ENCODE data around the gene KCND3. TPM values are rescaled to one million over a fixed set of nuclear protein-coding genes. Genes with fewer than 3 reads are reported as not detected.

The KCND3 gene
- total RNA-seq, 4 donors from 2014 or later, result 4.8 to 11.1 (median 5.7) TPM

- TF ChIP-seq CTCF (IDR thresholded peaks at IDR 0.05; ENCODE audit: low read depth), result no peak
Measured at GRCh38 chr1:111861523-111861922, 127.9 kb downstream of the KCND3 start.

- no peak for TF ChIP-seq CTCF (IDR thresholded peaks at IDR 0.05; ENCODE audit: low read depth)
Measured at GRCh38 chr1:111857194-111857651, 132.2 kb downstream of the KCND3 start.

GRCh38 chr1:111856411-111857185 is 132.9 kb downstream of the KCND3 start:
- TF ChIP-seq CTCF (IDR thresholded peaks at IDR 0.05; ENCODE audit: low read depth), result no peak

GRCh38 chr1:111855260-111855659 is 134.2 kb downstream of the KCND3 start:
- no peak for TF ChIP-seq CTCF (IDR thresholded peaks at IDR 0.05; ENCODE audit: low read depth)

GRCh38 chr1:111852261-111852721 is 137.2 kb downstream of the KCND3 start:
- no peak for TF ChIP-seq CTCF (IDR thresholded peaks at IDR 0.05; ENCODE audit: low read depth)

GRCh38 chr1:111851552-111851951 is 137.9 kb downstream of the KCND3 start:
- TF ChIP-seq CTCF (IDR thresholded peaks at IDR 0.05; ENCODE audit: low read depth), result no peak

- TF ChIP-seq CTCF (IDR thresholded peaks at IDR 0.05; ENCODE audit: low read depth), result no peak
Measured at GRCh38 chr1:111850109-111850508, 139.4 kb downstream of the KCND3 start.
